ENCODE measurements around the gene SERGEF. TPM values are rescaled to one million over a fixed set of nuclear protein-coding genes. Genes with fewer than 3 reads are reported as not detected.
"Not testable (repeated sequence)": the region's sequence is repeated elsewhere in the genome, so short reads cannot be mapped to it uniquely, and the experiment has no call there.

SERGEF gene
- total and polyA plus RNA-seq, 7 experiments from 2014 or later = 35.0 to 93.5 (median 53.7) TPM

DNA sequence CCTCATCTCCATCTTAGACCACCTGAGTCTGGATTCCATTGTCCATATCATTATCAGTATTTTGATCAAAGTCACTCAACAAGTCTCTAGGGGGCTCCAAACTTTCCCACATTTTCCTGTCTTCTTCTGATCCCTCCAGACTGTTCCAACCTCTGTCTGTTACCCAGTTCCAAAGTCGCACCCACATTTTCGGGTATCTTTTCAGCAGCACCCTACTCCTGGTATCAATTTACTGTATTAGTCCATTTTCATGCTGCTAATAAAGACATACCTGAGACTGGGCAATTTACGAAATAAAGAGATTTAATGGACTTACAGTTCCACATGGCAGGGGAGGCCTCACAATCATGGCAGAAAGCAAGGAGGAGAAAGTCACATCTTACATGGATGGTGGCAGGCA is 144.4 kb downstream of the SERGEF start:
- ATAC-seq; H3K9me3 ChIP-seq (ENCODE audit: control insufficient read depth in 2 of 3, low read length in 3 of 3); DNase-seq; CTCF ChIA-PET; H3K27ac ChIP-seq (ENCODE audit: low read depth, low read length); H3K27me3 Mint-ChIP-seq; H3K27ac Mint-ChIP-seq; H3K4me1 Mint-ChIP-seq; intact Hi-C loops (cut with micrococcal nuclease); H3K27me3 ChIP-seq (ENCODE audit: control insufficient read depth in 2 of 2, insufficient read depth in 2 of 2, low read length in 2 of 2); POLR2A ChIA-PET; H3K4me3 ChIP-seq (ENCODE audit: low read length); H3K4me1 ChIP-seq (ENCODE audit: control insufficient read depth in 2 of 2, insufficient read depth in 2 of 2, low read length in 2 of 2): not testable (repeated sequence)
- peak overlapping the region in 1 of 10 donors; percentile 16 for H3K4me3 Mint-ChIP-seq
- peaks cover 18 to 73% (median 70%) of the 10 kb centered on the region in 5 donors for H3K36me3 Mint-ChIP-seq
- H3K36me3 ChIP-seq (ENCODE audit: control insufficient read depth in 2 of 3, insufficient read depth in 3 of 3, low read length in 3 of 3) = peaks cover 0 to 14% (median 0%) of the 10 kb centered on the region in 3 experiments
- peaks cover 0 to 20% (median 5%) of the 10 kb centered on the region in 11 donors for H3K9me3 Mint-ChIP-seq

DNA sequence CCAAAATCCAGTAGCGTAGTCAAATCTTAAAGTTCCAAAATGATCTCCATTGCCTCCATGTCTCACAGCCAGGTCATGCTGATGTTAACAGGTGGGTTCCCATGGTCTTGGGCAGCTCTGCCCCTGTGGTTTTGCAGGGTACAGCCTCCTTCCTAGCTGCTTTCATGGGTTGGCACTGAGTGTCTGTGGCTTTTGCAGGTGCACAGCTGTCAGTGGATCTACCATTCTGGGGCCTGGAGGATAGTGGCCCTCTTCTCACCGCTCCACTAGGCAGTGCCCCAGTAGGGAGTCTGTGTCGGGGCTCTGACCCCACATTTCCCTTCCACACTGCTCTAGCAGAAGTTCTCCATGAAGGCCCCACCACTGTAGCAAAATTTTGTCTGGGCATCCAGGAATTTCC is 145.5 kb downstream of the SERGEF start:
- no peak for DNase-seq
- Mint-ChIP-seq H3K27ac (no peak overlapping the region), H3K27me3 (no peaks in the 10 kb centered on the region), H3K36me3 (peaks cover 18 to 74% (median 68%) of the 10 kb centered on the region in 5 donors), H3K4me3 (no peak overlapping the region), H3K4me1 (peaks cover 0 to 5% (median 0%) of the 10 kb centered on the region in 7 donors), H3K9me3 (peaks cover 0 to 20% (median 5%) of the 10 kb centered on the region in 11 donors)
- Histone ChIP-seq H3K9me3 (ENCODE audit: control insufficient read depth in 2 of 3, low read length in 3 of 3) (no peaks in the 10 kb centered on the region), H3K4me3 (ENCODE audit: low read length) (no peak overlapping the region), H3K4me1 (ENCODE audit: control insufficient read depth in 2 of 2, insufficient read depth in 2 of 2, low read length in 2 of 2) (no peaks in the 10 kb centered on the region), H3K36me3 (ENCODE audit: control insufficient read depth in 2 of 3, insufficient read depth in 3 of 3, low read length in 3 of 3) (peaks cover 0 to 9% (median 0%) of the 10 kb centered on the region in 3 experiments), H3K27me3 (ENCODE audit: control insufficient read depth in 2 of 2, insufficient read depth in 2 of 2, low read length in 2 of 2) (no peaks in the 10 kb centered on the region), H3K27ac (ENCODE audit: low read depth, low read length) (no peak overlapping the region)
- ChIA-PET POLR2A (no interaction called here), CTCF (no interaction called here)
- intact Hi-C loops (cut with micrococcal nuclease) = no loop called here
- no peak for ATAC-seq

DNA sequence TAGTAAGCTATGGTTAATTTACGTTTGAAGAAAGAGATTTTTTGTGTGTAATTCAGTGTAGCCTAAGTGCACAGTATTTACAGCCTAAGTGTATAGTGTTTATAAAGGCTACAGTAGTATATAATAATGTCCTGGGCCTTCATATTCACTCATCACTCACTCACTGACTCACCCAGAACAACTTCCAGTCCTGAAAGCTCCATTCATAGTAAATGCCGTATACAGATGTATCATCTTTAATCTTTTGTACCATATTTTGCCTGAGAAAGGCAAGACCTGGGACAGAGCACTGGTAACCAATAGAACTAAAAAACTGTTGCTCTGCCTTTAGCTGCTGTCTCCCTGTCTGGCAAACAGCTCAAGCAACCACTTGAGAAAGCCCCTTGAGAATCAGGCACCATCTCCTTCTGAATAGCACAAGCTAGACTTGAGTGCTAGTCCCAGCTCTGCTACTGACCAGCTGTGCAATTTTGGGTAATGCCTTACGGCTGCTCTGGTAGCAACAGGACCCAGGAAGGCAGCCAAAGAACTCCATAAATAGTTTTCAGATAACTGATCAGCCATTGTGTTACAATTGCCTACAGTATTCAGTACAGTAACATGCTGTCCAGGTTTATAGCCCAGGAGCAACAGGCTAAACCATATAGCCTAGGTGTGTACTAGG is 146.9 kb downstream of the SERGEF start:
- CTCF ChIA-PET = interaction anchor here (0.6 kb wide), 1 partner anchor 34 kb away, joined by 4 read pairs; no protein-coding TSS in a partner anchor
- POLR2A ChIA-PET = no interaction called here

DNA sequence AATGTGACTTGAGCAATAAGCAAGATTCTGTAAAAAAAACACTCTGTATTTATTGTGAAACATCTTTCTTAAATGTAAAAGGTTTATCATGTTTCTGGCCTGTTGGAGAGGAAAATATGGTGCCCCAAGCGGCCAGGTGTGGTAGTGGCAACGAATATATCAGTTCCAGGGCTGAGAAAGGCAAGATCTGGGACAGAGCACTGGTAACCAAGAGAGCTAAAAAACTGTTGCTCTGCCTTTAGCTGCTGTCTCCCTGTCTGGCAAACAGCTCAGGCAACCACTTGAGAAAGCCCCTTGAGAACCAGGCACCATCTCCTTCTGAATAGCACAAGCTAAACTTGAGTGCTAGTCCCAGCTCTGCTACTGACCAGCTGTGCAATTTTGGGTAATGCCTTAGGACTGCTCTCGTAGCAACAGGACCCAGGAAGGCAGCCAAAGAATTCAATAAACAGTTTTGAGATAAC is 148.3 kb downstream of the SERGEF start:
- H3K9me3 Mint-ChIP-seq = peaks cover 0 to 11% (median 0%) of the 10 kb centered on the region in 11 donors
- DNase-seq = no peak
- peaks cover 8 to 69% (median 56%) of the 10 kb centered on the region in 5 donors for H3K36me3 Mint-ChIP-seq

More for the DNA sequence above, 146.9 kb downstream of the SERGEF start:
- no peak overlapping the region for H3K27ac ChIP-seq (ENCODE audit: low read depth, low read length)
- no peaks in the 10 kb centered on the region for H3K9me3 ChIP-seq (ENCODE audit: control insufficient read depth in 2 of 3, low read length in 3 of 3)
- intact Hi-C loops (cut with micrococcal nuclease) = no loop called here
- H3K36me3 ChIP-seq (ENCODE audit: control insufficient read depth in 2 of 3, insufficient read depth in 3 of 3, low read length in 3 of 3) = peaks cover 0 to 9% (median 0%) of the 10 kb centered on the region in 3 experiments
- no peaks in the 10 kb centered on the region for H3K27me3 ChIP-seq (ENCODE audit: control insufficient read depth in 2 of 2, insufficient read depth in 2 of 2, low read length in 2 of 2)
- H3K4me1 Mint-ChIP-seq = peaks cover 0 to 6% (median 0%) of the 10 kb centered on the region in 7 donors
- no peak overlapping the region for H3K4me3 Mint-ChIP-seq
- no peaks in the 10 kb centered on the region for H3K27me3 Mint-ChIP-seq
- ATAC-seq (no peak), DNase-seq (no peak)
- no peak overlapping the region for H3K27ac Mint-ChIP-seq
- H3K4me1 ChIP-seq (ENCODE audit: control insufficient read depth in 2 of 2, insufficient read depth in 2 of 2, low read length in 2 of 2) = no peaks in the 10 kb centered on the region
- peaks cover 15 to 71% (median 61%) of the 10 kb centered on the region in 5 donors for H3K36me3 Mint-ChIP-seq
- H3K4me3 ChIP-seq (ENCODE audit: low read length) = no peak overlapping the region
- peaks cover 0 to 20% (median 5%) of the 10 kb centered on the region in 11 donors for H3K9me3 Mint-ChIP-seq

DNA sequence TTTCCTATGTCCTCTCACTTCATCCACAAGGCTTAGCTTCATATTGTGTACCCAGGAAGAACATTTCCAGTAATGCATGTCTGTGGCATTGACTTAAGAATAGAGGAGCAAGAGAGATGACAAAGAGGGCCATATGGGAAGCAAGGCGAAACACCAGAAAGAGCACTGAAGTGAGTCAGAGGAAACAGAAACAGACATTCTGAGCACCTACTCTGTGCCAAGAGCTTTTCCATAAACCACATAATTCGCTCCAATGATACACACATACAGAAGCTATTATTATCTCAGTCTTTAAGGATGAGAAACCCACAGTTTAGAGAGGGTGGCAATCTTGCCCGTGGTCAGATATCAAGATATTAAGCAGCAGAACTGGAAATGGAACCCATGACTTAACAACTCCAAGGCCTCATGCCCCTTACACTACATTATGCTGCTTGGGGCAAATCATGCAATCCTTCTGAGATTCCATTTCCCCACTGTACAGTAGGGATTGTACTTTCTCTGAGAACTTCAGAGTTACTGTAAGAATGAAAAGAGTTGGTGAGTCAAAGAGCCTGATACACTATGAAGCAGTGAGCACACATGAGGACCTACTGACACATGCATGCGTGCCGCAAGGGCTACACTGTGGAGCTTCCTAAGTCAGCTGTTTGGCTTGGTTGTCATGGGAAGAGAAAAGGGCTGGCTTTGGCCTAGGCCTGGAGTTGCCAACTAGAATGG is 151.7 kb downstream of the SERGEF start:
- intact Hi-C loops (cut with micrococcal nuclease) = no loop called here
- H3K27ac Mint-ChIP-seq = no peak overlapping the region
- H3K27me3 ChIP-seq (ENCODE audit: control insufficient read depth in 2 of 2, insufficient read depth in 2 of 2, low read length in 2 of 2) = no peaks in the 10 kb centered on the region
- H3K9me3 Mint-ChIP-seq = no peaks in the 10 kb centered on the region
- H3K9me3 ChIP-seq (ENCODE audit: control insufficient read depth in 2 of 3, low read length in 3 of 3) = no peaks in the 10 kb centered on the region
- H3K4me1 Mint-ChIP-seq = peaks cover under 1 to 19% (median 6%) of the 10 kb centered on the region in 7 donors
- peaks cover 0 to 3% (median 0%) of the 10 kb centered on the region in 3 experiments for H3K36me3 ChIP-seq (ENCODE audit: control insufficient read depth in 2 of 3, insufficient read depth in 3 of 3, low read length in 3 of 3)
- ATAC-seq (no peak), DNase-seq (no peak)
- no peak overlapping the region for H3K4me3 ChIP-seq (ENCODE audit: low read length)
- H3K4me1 ChIP-seq (ENCODE audit: control insufficient read depth in 2 of 2, insufficient read depth in 2 of 2, low read length in 2 of 2) = no peaks in the 10 kb centered on the region
- H3K36me3 Mint-ChIP-seq = peaks cover 0 to 71% (median 46%) of the 10 kb centered on the region in 5 donors
- ChIA-PET CTCF (no interaction called here), POLR2A (no interaction called here)
- no peak overlapping the region for H3K4me3 Mint-ChIP-seq
- no peak overlapping the region for H3K27ac ChIP-seq (ENCODE audit: low read depth, low read length)
- H3K27me3 Mint-ChIP-seq = no peaks in the 10 kb centered on the region

More for the DNA sequence above, 148.3 kb downstream of the SERGEF start:
- Histone ChIP-seq H3K27me3 (ENCODE audit: control insufficient read depth in 2 of 2, insufficient read depth in 2 of 2, low read length in 2 of 2) (no peaks in the 10 kb centered on the region), H3K36me3 (ENCODE audit: control insufficient read depth in 2 of 3, insufficient read depth in 3 of 3, low read length in 3 of 3) (peaks cover 0 to 7% (median 0%) of the 10 kb centered on the region in 3 experiments), H3K9me3 (ENCODE audit: control insufficient read depth in 2 of 3, low read length in 3 of 3) (no peaks in the 10 kb centered on the region), H3K4me3 (ENCODE audit: low read length) (no peak overlapping the region), H3K4me1 (ENCODE audit: control insufficient read depth in 2 of 2, insufficient read depth in 2 of 2, low read length in 2 of 2) (no peaks in the 10 kb centered on the region), H3K27ac (ENCODE audit: low read depth, low read length) (no peak overlapping the region)
- no peaks in the 10 kb centered on the region for H3K27me3 Mint-ChIP-seq
- intact Hi-C loops (cut with micrococcal nuclease) = no loop called here
- no peak overlapping the region for H3K27ac Mint-ChIP-seq
- no peak overlapping the region for H3K4me3 Mint-ChIP-seq
- ChIA-PET POLR2A (no interaction called here), CTCF (no interaction called here)
- ATAC-seq = no peak
- peaks cover 0 to 6% (median 0%) of the 10 kb centered on the region in 7 donors for H3K4me1 Mint-ChIP-seq

DNA sequence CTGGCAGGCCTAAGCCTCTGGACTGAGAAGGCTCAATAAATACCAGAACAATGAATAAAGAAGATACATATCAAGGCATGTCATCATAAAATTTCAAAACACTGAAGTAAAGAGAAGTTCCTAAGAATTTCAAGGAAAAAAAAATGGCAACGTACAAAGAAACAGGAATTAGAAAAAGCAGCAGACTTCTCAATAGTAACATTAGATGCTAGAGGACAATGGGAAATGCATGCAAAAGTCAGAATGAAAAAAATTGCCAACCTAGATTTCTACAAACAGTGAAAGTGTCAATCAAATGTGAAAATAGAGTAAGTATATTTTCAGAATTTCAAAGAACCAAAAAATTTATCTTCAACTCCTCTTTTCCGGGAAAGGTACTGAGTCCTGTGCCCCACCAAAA is 153.3 kb downstream of the SERGEF start:
- intact Hi-C loops (cut with micrococcal nuclease) = no loop called here
- no peaks in the 10 kb centered on the region for H3K27me3 Mint-ChIP-seq
- DNase-seq (no peak), ATAC-seq (no peak)
- ChIA-PET POLR2A (no interaction called here), CTCF (no interaction called here)
- peaks cover 4 to 22% (median 8%) of the 10 kb centered on the region in 7 donors for H3K4me1 Mint-ChIP-seq
- H3K4me1 ChIP-seq (ENCODE audit: control insufficient read depth in 2 of 2, insufficient read depth in 2 of 2, low read length in 2 of 2) = no peaks in the 10 kb centered on the region
- no peak overlapping the region for H3K4me3 ChIP-seq (ENCODE audit: low read length)
- H3K27me3 ChIP-seq (ENCODE audit: control insufficient read depth in 2 of 2, insufficient read depth in 2 of 2, low read length in 2 of 2) = no peaks in the 10 kb centered on the region
- peaks cover 0 to 3% (median 0%) of the 10 kb centered on the region in 3 experiments for H3K36me3 ChIP-seq (ENCODE audit: control insufficient read depth in 2 of 3, insufficient read depth in 3 of 3, low read length in 3 of 3)
- H3K4me3 Mint-ChIP-seq = no peak overlapping the region
- H3K9me3 ChIP-seq (ENCODE audit: control insufficient read depth in 2 of 3, low read length in 3 of 3) = no peaks in the 10 kb centered on the region
- no peak overlapping the region for H3K27ac ChIP-seq (ENCODE audit: low read depth, low read length)
- no peaks in the 10 kb centered on the region for H3K9me3 Mint-ChIP-seq
- H3K36me3 Mint-ChIP-seq = peaks cover 0 to 66% (median 41%) of the 10 kb centered on the region in 5 donors
- H3K27ac Mint-ChIP-seq = no peak overlapping the region
